Measurements from ENCODE around the gene DNAJC17. TPM values are rescaled to one million over a fixed set of nuclear protein-coding genes. Genes with fewer than 3 reads are reported as not detected.
A peak's percentile ranks its signal among the peaks of the same experiment; 100 is the strongest.

The DNAJC17 gene
- total RNA-seq, 3 donors from 2014 or later: 49.1 to 62.1 (median 49.9) TPM

DNA sequence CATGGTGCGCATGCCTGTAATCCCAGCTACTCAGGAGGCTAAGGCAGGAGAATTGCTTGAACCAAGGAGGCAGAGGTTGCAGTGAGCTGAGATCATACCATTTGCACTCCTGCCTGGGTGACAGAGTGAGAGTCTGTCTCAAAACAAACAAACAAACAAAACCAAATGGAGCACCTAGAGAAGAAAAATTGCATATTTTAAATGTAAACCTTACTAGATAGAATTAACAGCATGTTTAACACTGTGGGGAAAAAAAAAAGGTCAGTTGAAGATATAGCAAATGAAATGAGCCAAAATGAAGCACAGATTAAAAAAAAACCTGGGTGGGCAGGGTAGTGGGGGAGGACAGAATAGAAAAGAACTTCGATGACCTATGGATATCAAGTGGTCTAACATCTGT, 13.9 kb upstream of the DNAJC17 start:
- no peaks in the 10 kb centered on the region for H3K36me3 Mint-ChIP-seq (ENCODE audit: insufficient read depth)
- no peak for DNase-seq
- H3K27me3 Mint-ChIP-seq (ENCODE audit: low read depth): no peaks in the 10 kb centered on the region
- no peak for ATAC-seq
- no peaks in the 10 kb centered on the region for H3K4me1 Mint-ChIP-seq (ENCODE audit: low read depth)
- H3K9me3 Mint-ChIP-seq: no peaks in the 10 kb centered on the region
- H3K4me3 Mint-ChIP-seq: no peak overlapping the region

DNA sequence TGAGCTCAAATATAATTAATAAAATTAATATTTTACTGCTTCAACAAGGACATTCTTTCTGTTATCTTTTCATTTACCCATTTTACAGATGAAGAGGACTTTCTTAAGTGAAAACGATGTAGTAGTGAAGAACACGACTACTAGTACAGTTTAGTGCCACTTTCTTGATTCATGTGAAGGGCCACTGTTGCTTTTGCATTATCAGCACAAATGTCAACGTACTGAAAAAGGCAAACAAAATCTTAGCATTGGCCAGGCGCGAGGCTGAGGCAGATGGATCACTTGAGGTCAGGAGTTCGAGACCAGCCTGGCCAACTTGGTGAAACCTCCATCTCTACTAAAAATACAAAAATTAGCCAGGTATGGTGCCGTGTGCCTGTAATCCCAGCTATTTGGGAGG, 11.8 kb upstream of the DNAJC17 start:
- Mint-ChIP-seq H3K9me3 (no peaks in the 10 kb centered on the region), H3K27me3 (ENCODE audit: low read depth) (no peaks in the 10 kb centered on the region), H3K4me3 (no peak overlapping the region), H3K4me1 (ENCODE audit: low read depth) (no peaks in the 10 kb centered on the region), H3K36me3 (ENCODE audit: insufficient read depth) (peaks cover 7% of the 10 kb centered on the region)
- no peak for DNase-seq
- ATAC-seq: no peak

DNA sequence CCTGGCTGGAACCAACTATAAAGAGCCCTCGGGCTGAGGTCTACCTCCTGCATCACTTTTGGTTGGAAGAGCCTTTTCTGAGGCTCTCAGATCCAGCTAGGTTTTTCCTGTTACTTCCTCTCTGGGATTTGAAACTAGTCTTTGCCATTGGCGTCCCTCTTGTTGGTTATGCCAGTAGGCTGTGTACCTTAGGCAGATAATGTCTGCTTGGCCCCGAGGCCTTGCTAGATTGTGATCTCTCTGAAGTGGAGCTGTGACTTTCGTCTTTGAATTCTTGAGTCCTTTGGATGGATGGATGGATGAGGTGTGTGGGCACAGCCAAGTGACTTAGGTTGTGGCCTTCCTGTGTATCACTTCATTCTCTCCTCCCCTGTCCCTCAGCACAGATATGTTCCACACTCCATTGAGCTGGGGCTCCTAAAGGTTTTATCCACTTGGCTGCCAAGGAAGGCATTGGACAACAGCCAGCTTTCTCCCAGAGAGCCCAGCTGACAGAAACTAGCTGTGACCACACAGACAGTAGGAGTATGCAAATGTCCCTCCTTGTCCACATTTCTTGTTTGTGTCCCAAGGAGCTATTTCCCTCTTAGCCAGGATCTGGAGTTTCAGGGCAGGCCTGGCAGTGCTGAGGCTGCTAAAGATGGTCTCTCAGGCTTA, 7.9 kb upstream of the DNAJC17 start:
- DNase-seq (no peak), ATAC-seq (no peak)
- H3K36me3 Mint-ChIP-seq (ENCODE audit: insufficient read depth): peaks cover 18% of the 10 kb centered on the region
- no peaks in the 10 kb centered on the region for H3K27me3 Mint-ChIP-seq (ENCODE audit: low read depth)
- no peaks in the 10 kb centered on the region for H3K4me1 Mint-ChIP-seq (ENCODE audit: low read depth)
- no peak overlapping the region for H3K4me3 Mint-ChIP-seq
- H3K9me3 Mint-ChIP-seq: no peaks in the 10 kb centered on the region

DNA sequence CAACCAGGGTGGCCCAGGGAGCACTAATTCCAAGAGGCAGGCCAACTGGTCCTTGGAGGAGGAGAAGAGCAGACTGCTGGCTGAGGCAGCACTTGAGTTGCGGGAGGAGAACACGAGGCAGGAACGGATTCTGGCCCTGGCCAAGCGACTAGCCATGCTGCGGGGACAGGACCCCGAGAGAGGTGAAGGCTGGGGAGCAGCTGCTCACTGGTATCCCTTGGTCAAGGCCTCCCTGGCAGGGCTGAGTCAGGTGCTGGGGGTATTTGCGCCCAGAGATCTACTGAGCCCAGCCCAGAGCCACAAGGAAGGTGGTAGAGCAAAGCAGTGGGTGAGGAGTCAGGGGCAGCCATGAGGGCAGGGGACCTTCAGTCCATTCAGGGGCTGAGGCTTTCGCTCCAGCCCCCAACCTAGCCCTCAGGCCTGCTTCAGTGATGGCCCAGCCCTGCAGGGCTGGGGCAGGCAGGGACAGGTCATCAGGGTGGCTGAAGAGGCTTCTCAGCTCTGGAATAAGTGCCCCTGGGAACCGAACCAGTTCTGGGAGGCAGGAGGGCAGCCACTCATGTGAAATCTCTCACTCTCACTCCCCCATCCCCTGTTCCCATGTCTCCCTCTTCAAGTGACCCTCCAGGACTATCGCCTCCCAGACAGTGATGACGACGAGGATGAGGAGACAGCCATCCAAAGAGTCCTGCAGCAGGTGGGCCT, 5.6 kb upstream of the DNAJC17 start:
- H3K27me3 Mint-ChIP-seq (ENCODE audit: low read depth): no peaks in the 10 kb centered on the region
- ATAC-seq (no peak), DNase-seq (no peak)
- peaks cover 7% of the 10 kb centered on the region for H3K4me1 Mint-ChIP-seq (ENCODE audit: low read depth)
- H3K36me3 Mint-ChIP-seq (ENCODE audit: insufficient read depth): peaks cover 18% of the 10 kb centered on the region
- no peaks in the 10 kb centered on the region for H3K9me3 Mint-ChIP-seq
- no peak overlapping the region for H3K4me3 Mint-ChIP-seq

DNA sequence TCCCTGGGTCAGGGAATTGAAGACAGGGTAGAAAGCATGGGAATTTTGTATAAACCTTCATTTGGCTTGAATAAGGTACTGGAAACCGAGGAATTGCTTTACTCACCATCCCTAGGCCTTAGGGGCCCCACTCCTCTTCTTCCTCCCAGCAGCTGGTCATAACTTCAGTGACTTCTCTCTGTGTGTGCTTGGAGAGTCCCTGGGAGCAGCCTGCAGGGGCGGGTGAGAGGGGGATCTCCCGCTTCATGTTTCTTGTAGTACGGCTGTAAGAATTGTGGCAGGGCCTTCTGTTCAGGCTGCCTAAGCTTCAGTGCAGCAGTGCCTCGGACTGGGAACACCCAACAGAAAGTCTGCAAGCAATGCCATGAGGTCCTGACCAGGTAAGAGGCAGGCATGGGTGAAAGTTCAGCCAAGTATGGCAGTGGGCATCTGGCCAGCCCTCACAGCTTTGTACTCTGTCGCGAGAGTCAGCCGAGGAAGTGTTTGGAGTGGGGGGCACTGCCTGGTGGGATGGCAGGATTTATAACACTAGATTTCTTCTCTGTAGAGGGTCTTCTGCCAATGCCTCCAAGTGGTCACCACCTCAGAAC, 1.7 kb upstream of the DNAJC17 start:
- ATAC-seq (no peak), DNase-seq (no peak)
- H3K27me3 Mint-ChIP-seq (ENCODE audit: low read depth): no peaks in the 10 kb centered on the region
- no peaks in the 10 kb centered on the region for H3K9me3 Mint-ChIP-seq
- peaks cover 13% of the 10 kb centered on the region for H3K36me3 Mint-ChIP-seq (ENCODE audit: insufficient read depth)
- H3K4me1 Mint-ChIP-seq (ENCODE audit: low read depth): peaks cover 14% of the 10 kb centered on the region
- peak overlapping the region; percentile 98 for H3K4me3 Mint-ChIP-seq

DNA sequence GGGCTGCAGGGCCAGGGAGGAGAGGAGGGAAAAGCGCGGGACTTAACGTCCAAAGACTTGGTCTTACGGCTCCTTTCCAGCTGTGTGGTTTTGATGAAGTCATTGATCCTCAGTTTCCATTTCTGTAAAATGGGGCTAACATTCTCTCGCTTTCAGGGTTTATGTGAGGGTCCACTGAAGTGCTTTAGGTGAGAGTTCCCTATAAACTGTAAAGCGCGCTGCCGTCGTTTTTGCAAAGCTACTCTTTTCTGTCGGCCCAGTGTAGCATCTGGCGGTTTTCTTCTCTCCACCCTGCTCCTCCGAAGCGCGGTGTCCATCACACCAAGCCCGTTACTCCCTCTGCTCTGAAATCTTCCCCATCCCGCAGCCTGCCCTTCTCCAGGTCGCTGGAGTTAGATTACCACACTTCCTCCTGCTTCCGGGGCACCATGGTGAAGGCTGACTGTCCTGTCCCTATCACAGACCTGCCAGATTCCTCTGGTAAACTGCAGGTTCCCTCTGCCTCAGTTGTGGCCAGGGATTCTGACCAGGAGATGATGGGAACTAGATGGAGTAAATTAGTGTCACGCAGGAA, 702 bp upstream of the DNAJC17 start:
- H3K4me1 Mint-ChIP-seq (ENCODE audit: low read depth): peaks cover 17% of the 10 kb centered on the region
- peak overlapping the region; percentile 98 for H3K4me3 Mint-ChIP-seq
- peaks cover 13% of the 10 kb centered on the region for H3K36me3 Mint-ChIP-seq (ENCODE audit: insufficient read depth)
- H3K27me3 Mint-ChIP-seq (ENCODE audit: low read depth): no peaks in the 10 kb centered on the region
- no peaks in the 10 kb centered on the region for H3K9me3 Mint-ChIP-seq
- ATAC-seq (no peak), DNase-seq (no peak)

DNA sequence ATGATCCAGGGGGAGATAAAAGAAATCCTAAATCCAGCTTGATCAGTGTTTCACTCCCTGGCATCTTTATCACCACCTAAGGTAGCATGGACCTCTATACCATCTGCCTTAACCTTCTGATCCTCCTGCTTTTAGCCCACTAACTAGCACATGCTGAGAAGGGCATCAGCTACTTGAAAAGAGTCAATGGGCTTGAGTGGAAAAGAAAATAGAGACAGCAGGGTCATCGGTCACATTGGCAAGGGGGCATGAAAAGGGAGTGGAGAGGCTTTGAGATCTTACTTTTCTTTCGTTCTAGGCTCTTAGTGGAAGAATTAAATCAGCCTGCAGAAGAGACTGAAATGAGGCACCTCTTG, 623 bp downstream of the DNAJC17 start:
- H3K36me3 Mint-ChIP-seq (ENCODE audit: insufficient read depth): peaks cover 12% of the 10 kb centered on the region
- peak overlapping the region; percentile 98 for H3K4me3 Mint-ChIP-seq
- peaks cover 20% of the 10 kb centered on the region for H3K4me1 Mint-ChIP-seq (ENCODE audit: low read depth)
- DNase-seq (no peak), ATAC-seq (peak; percentile 0 to 1)
- no peaks in the 10 kb centered on the region for H3K27me3 Mint-ChIP-seq (ENCODE audit: low read depth)
- H3K9me3 Mint-ChIP-seq: no peaks in the 10 kb centered on the region

DNA sequence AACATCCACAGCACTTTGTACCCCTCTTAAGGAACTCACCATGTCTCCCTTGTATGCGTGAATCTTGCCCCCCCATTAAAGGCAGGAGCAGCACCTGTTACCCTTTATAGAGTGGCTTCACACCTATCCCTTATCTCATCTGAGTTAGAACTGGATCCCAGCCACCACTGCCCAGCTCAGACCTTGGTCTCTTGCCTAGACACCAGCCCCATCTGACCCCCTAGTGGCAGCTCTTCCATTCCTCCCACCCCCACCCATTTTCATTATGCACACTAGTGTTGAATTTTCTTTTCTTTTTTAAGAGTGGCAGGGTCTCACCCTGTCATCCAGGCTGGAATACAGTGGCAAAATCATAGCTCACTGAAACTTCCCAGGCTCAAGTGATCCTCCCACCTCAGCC, 3.6 kb downstream of the DNAJC17 start:
- H3K4me3 Mint-ChIP-seq: no peak overlapping the region
- no peak for DNase-seq
- ATAC-seq: no peak
- peaks cover 19% of the 10 kb centered on the region for H3K36me3 Mint-ChIP-seq (ENCODE audit: insufficient read depth)
- no peaks in the 10 kb centered on the region for H3K9me3 Mint-ChIP-seq
- peaks cover 27% of the 10 kb centered on the region for H3K4me1 Mint-ChIP-seq (ENCODE audit: low read depth)
- H3K27me3 Mint-ChIP-seq (ENCODE audit: low read depth): no peaks in the 10 kb centered on the region

DNA sequence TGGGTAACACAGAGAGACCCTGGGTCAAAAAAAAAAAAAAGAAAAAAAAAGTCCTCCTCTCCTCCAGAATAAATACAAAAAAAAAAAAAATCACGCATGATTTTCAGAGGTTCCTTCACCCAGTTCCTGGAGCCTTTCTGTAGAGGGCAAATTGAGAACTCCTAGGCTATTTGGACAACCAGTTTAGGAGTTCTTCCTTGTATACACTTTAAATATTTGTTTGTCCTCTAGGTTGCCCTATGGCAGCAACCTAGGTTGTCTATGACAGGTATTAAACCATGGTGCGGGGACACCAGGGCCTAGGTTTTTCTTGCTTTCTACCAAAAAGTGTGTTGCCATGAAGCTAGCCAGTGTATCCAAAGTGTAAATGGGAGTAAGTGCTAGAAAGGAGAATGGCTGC, 4.2 kb downstream of the DNAJC17 start:
- Mint-ChIP-seq H3K27me3 (ENCODE audit: low read depth) (no peaks in the 10 kb centered on the region), H3K36me3 (ENCODE audit: insufficient read depth) (peaks cover 24% of the 10 kb centered on the region), H3K9me3 (no peaks in the 10 kb centered on the region), H3K4me1 (ENCODE audit: low read depth) (peaks cover 26% of the 10 kb centered on the region), H3K4me3 (no peak overlapping the region)
- DNase-seq: no peak
- ATAC-seq: no peak

DNA sequence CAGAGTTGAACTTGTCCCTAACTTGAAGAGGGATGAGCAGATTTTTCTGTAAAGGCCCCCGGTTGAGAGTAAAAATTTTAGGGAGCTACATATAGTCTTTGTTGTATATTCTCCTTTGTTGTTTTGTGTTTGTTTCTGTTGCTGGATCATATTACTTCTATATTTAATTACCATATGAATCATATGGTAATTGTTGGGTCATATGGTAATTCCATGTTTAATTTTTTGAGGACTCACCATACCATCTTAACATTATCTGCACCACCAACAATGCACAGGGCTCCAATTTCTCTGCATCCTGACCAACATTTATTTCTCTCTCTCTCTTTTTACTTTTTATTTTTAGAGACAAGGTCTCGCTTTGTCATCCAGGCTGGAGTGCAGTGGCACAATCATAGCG, 7.8 kb downstream of the DNAJC17 start:
- H3K9me3 Mint-ChIP-seq: no peaks in the 10 kb centered on the region
- H3K4me1 Mint-ChIP-seq (ENCODE audit: low read depth): peaks cover 29% of the 10 kb centered on the region
- no peak overlapping the region for H3K4me3 Mint-ChIP-seq
- H3K27me3 Mint-ChIP-seq (ENCODE audit: low read depth): no peaks in the 10 kb centered on the region
- DNase-seq (no peak), ATAC-seq (no peak)
- H3K36me3 Mint-ChIP-seq (ENCODE audit: insufficient read depth): peaks cover 32% of the 10 kb centered on the region

DNA sequence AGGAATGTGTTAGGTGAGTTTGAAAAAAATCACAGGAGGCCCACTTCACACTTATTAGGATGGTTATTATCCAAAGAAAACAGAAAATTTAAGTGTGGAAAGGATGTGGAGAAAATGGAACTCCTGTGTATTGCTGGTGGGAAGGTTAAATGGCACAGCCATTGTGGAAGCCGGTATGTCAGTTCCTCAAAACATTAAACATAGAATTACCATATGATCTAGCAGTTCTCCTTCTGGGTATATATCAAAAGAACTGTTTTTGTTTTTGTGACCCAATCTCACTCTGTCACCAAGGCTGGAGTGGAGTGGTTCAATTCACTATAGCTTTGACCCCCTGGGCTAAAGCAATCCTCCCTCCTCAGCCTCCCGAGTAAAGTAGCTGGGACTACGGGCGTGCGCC, 10.8 kb downstream of the DNAJC17 start:
- ATAC-seq: no peak
- H3K36me3 Mint-ChIP-seq (ENCODE audit: insufficient read depth): peaks cover 37% of the 10 kb centered on the region
- H3K27me3 Mint-ChIP-seq (ENCODE audit: low read depth): no peaks in the 10 kb centered on the region
- H3K4me1 Mint-ChIP-seq (ENCODE audit: low read depth): peaks cover 32% of the 10 kb centered on the region
- H3K4me3 Mint-ChIP-seq: no peak overlapping the region
- no peak for DNase-seq
- H3K9me3 Mint-ChIP-seq: no peaks in the 10 kb centered on the region

DNA sequence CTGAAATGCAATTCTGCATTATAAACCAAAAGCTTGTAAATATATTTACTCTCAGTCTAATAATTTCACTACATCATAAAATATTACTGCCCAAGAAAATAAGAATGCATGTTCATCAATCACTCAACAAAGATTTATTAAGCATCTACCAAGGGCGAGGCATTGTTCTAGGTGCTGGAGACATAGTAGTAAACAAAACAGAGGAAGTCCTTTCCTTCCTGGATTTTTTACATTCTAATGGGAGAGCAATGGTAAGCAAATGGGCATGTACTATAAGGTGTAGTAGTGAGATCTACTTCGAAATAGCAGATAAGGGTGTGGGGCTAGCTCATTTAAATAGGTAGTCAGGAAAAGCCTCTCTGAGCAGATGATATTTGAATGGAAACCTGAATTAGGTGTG, 11.2 kb downstream of the DNAJC17 start:
- H3K27me3 Mint-ChIP-seq (ENCODE audit: low read depth): no peaks in the 10 kb centered on the region
- no peak for ATAC-seq

DNA sequence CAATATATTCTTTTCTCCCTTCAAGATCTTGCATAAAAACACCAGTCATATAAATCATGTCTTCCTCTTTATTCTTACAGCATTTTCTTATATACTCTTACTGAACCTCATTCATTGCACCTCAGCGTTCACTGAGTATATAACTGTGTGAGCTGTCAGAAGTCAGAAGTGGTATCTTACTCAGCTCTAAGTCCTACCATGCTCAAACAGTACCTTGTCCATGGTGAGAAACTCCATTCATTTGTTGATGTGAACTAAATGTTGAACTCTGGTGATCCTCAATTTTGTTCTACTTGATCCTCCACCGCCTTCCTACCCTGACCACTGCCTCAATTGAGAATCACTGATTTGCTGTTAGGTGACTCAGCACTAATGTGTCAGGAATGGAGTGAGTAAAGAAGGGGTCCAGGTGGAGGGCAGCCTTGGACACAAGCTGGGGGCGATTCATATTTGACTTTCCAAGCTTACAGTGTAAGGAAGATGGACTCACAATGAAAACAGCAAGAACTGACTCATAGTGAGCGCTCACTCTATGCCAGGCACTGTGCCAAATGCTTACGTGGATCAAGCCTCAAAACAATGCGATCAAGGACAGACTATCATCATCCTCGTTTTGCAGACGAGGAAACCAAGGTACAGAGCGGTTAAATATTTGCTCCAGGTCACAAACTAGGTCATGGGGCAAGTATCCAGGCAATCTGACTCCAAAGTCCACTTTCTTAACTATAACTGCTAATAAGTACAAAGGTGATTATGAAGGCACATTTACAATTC, 13.9 kb downstream of the DNAJC17 start:
- DNase-seq (no peak), ATAC-seq (peak; percentile 44 to 67)
- Mint-ChIP-seq H3K36me3 (ENCODE audit: insufficient read depth) (peaks cover 21% of the 10 kb centered on the region), H3K9me3 (no peaks in the 10 kb centered on the region), H3K4me1 (ENCODE audit: low read depth) (peaks cover 30% of the 10 kb centered on the region), H3K4me3 (no peak overlapping the region), H3K27me3 (ENCODE audit: low read depth) (no peaks in the 10 kb centered on the region)

More for the DNA sequence above, 11.2 kb downstream of the DNAJC17 start:
- no peaks in the 10 kb centered on the region for H3K9me3 Mint-ChIP-seq
- H3K4me3 Mint-ChIP-seq: no peak overlapping the region
- peaks cover 30% of the 10 kb centered on the region for H3K4me1 Mint-ChIP-seq (ENCODE audit: low read depth)
- peaks cover 35% of the 10 kb centered on the region for H3K36me3 Mint-ChIP-seq (ENCODE audit: insufficient read depth)
- no peak for DNase-seq

DNA sequence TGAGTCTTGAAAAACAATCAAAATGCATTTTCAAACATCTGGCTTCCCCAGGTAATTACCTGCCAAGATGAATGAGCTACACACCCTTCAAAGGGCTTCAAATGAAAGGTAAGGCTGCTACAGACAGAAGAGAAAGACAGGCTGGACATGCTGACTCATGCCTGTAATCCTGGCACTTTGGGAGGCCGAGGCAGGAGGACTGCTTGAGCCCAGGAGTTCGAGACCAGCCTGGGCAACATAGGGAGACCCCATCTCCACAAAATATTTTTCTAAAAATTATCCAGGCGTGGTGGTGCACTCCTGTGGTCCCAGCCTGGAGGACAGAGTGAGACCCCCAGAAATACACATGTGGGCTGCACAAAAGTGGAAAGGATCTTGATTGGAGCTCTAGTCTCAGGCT, 14.9 kb downstream of the DNAJC17 start:
- Mint-ChIP-seq H3K4me3 (no peak overlapping the region), H3K27me3 (ENCODE audit: low read depth) (no peaks in the 10 kb centered on the region), H3K36me3 (ENCODE audit: insufficient read depth) (peaks cover 13% of the 10 kb centered on the region), H3K4me1 (ENCODE audit: low read depth) (peaks cover 31% of the 10 kb centered on the region), H3K9me3 (no peaks in the 10 kb centered on the region)
- DNase-seq: no peak
- no peak for ATAC-seq
